ENCODE results near the gene CEP170B.

The CEP170B gene

GRCh38 chr14:104936361-104937155 lies 71.5 kb downstream of the CEP170B start:
- Histone ChIP-seq H4K20me1 (ENCODE audit: control insufficient read depth, insufficient read depth, low read depth, low read length) (no peaks in the 10 kb centered on the region; the same call in 1 of the 2 replicates), H3F3A (ENCODE audit: control insufficient read depth, insufficient read depth) (no peaks in the 10 kb centered on the region), H3K36me3 (ENCODE audit: control insufficient read depth, low read length) (no peaks in the 10 kb centered on the region), H3K9me2 (replicated peaks; ENCODE audit: control insufficient read depth, low read length) (no peaks in the 10 kb centered on the region), H3K4me1 (ENCODE audit: control insufficient read depth, low read length) (peaks cover 7% of the 10 kb centered on the region; the same call in 1 of the 2 replicates), H3K27ac (ENCODE audit: low read depth, low read length) (no peak overlapping the region), H3K79me2 (ENCODE audit: control insufficient read depth, low read length) (no peaks in the 10 kb centered on the region), H3K4me2 (ENCODE audit: low read length) (no peak overlapping the region), H3K9me3 (ENCODE audit: control insufficient read depth, insufficient read depth, low read length) (no peaks in the 10 kb centered on the region), H3K4me3 (ENCODE audit: low read length) (no peak overlapping the region), H3K27me3 (ENCODE audit: control insufficient read depth, low read length) (peaks cover 38% of the 10 kb centered on the region)
- TF ChIP-seq CTCF (IDR thresholded peaks at IDR 0.05; ENCODE audit: low read depth, low read length, poor library complexity, severe bottlenecking) (no peak), EZH2phosphoT487 (IDR thresholded peaks at IDR 0.05; ENCODE audit: borderline replicate concordance, low read length) (no peak)

GRCh38 chr14:104937161-104937560 lies 72.1 kb downstream of the CEP170B start:
- H3F3A ChIP-seq (ENCODE audit: control insufficient read depth, insufficient read depth), result no peaks in the 10 kb centered on the region
- peaks cover 7% of the 10 kb centered on the region; the same call in 1 of the 2 replicates for H3K4me1 ChIP-seq (ENCODE audit: control insufficient read depth, low read length)
- H3K36me3 ChIP-seq (ENCODE audit: control insufficient read depth, low read length), result no peaks in the 10 kb centered on the region
- no peaks in the 10 kb centered on the region for H3K9me2 ChIP-seq (replicated peaks; ENCODE audit: control insufficient read depth, low read length)
- TF ChIP-seq CTCF (IDR thresholded peaks at IDR 0.05; ENCODE audit: low read depth, low read length, poor library complexity, severe bottlenecking), result no peak
- no peak for TF ChIP-seq EZH2phosphoT487 (IDR thresholded peaks at IDR 0.05; ENCODE audit: borderline replicate concordance, low read length)
- peaks cover 38% of the 10 kb centered on the region for H3K27me3 ChIP-seq (ENCODE audit: control insufficient read depth, low read length)
- H3K9me3 ChIP-seq (ENCODE audit: control insufficient read depth, insufficient read depth, low read length), result no peaks in the 10 kb centered on the region
- H3K4me3 ChIP-seq (ENCODE audit: low read length), result no peak overlapping the region
- H3K27ac ChIP-seq (ENCODE audit: low read depth, low read length), result no peak overlapping the region
- H3K79me2 ChIP-seq (ENCODE audit: control insufficient read depth, low read length), result no peaks in the 10 kb centered on the region
- no peak overlapping the region for H3K4me2 ChIP-seq (ENCODE audit: low read length)
- H4K20me1 ChIP-seq (ENCODE audit: control insufficient read depth, insufficient read depth, low read depth, low read length), result no peaks in the 10 kb centered on the region; the same call in 1 of the 2 replicates

GRCh38 chr14:104937694-104938365 lies 72.8 kb downstream of the CEP170B start:
- Histone ChIP-seq H3K27me3 (ENCODE audit: control insufficient read depth, low read length) (peaks cover 38% of the 10 kb centered on the region), H3K79me2 (ENCODE audit: control insufficient read depth, low read length) (no peaks in the 10 kb centered on the region), H3K4me2 (ENCODE audit: low read length) (no peak overlapping the region), H4K20me1 (ENCODE audit: control insufficient read depth, insufficient read depth, low read depth, low read length) (no peaks in the 10 kb centered on the region; the same call in 1 of the 2 replicates), H3K9me3 (ENCODE audit: control insufficient read depth, insufficient read depth, low read length) (no peaks in the 10 kb centered on the region), H3K4me3 (ENCODE audit: low read length) (no peak overlapping the region), H3K4me1 (ENCODE audit: control insufficient read depth, low read length) (peaks cover 7% of the 10 kb centered on the region; the same call in 1 of the 2 replicates), H3K36me3 (ENCODE audit: control insufficient read depth, low read length) (no peaks in the 10 kb centered on the region), H3F3A (ENCODE audit: control insufficient read depth, insufficient read depth) (no peaks in the 10 kb centered on the region), H3K9me2 (replicated peaks; ENCODE audit: control insufficient read depth, low read length) (no peaks in the 10 kb centered on the region), H3K27ac (ENCODE audit: low read depth, low read length) (no peak overlapping the region)
- TF ChIP-seq CTCF (IDR thresholded peaks at IDR 0.05; ENCODE audit: low read depth, low read length, poor library complexity, severe bottlenecking), result no peak
